CD4-positive, alpha-beta T cell treated with Interleukin-2 at 100 ng/mL for 4 hours (primary cell): ENCODE data around the gene SRSF2.
"Not testable (repeated sequence)": the region's sequence is repeated elsewhere in the genome, so short reads cannot be mapped to it uniquely, and the experiment has no call there.

Source experiments
- DNase-seq: peaks from one replicate; pipeline ENCODE4 v3.0.0-alpha.2; 2020; ENCODE audit warnings: low spot score

SRSF2 gene

GRCh38 chr17:76737082-76737675 lies at the start of gene SRSF2:
TSS of gene SRSF2 (minus strand) at chr17:76737331. CDS start at chr17:76737160, 171 bp downstream.
- peak; percentile 99 for DNase-seq

- no peak for DNase-seq
These were observed 47.8 kb upstream of the SRSF2 start for GRCh38 chr17:76784926-76785325.

GRCh38 chr17:76783146-76783545 lies 46.0 kb upstream of the SRSF2 start:
- no peak for DNase-seq

GRCh38 chr17:76781056-76781982 lies 44.2 kb upstream of the SRSF2 start:
- peak; percentile 23 for DNase-seq

- DNase-seq = no peak
These were observed 38.0 kb upstream of the SRSF2 start for GRCh38 chr17:76775021-76775600.

GRCh38 chr17:76772842-76773525 lies 35.9 kb upstream of the SRSF2 start:
- DNase-seq = peak; percentile 90

GRCh38 chr17:76758570-76758969 lies 21.4 kb upstream of the SRSF2 start:
- DNase-seq = no peak

GRCh38 chr17:76757256-76757655 lies 20.1 kb upstream of the SRSF2 start:
- no peak for DNase-seq

GRCh38 chr17:76755285-76755684 lies 18.2 kb upstream of the SRSF2 start:
- no peak for DNase-seq

GRCh38 chr17:76753061-76753961 lies 16.2 kb upstream of the SRSF2 start:
- peak; percentile 59 for DNase-seq

GRCh38 chr17:76752006-76752405 lies 14.9 kb upstream of the SRSF2 start:
- peak; percentile 65 for DNase-seq

GRCh38 chr17:76751416-76751993 lies 14.4 kb upstream of the SRSF2 start:
- no peak for DNase-seq

- no peak for DNase-seq
These were observed 11.5 kb upstream of the SRSF2 start for GRCh38 chr17:76748657-76749056.

GRCh38 chr17:76747716-76748363 lies 10.7 kb upstream of the SRSF2 start:
- DNase-seq = no peak

- DNase-seq = not testable (repeated sequence)
These were observed 8.7 kb upstream of the SRSF2 start for GRCh38 chr17:76745785-76746184.

GRCh38 chr17:76744747-76745146 lies 7.6 kb upstream of the SRSF2 start:
- DNase-seq = no peak

GRCh38 chr17:76742958-76743357 lies 5.8 kb upstream of the SRSF2 start:
- no peak for DNase-seq

- DNase-seq = no peak
These were observed 3.4 kb upstream of the SRSF2 start for GRCh38 chr17:76740329-76741118.

GRCh38 chr17:76739568-76740115 lies 2.5 kb upstream of the SRSF2 start:
- not testable (repeated sequence) for DNase-seq
